AG04450 (cell line): Measurements from ENCODE around the gene TOX2. TPM values are rescaled to one million over a fixed set of nuclear protein-coding genes. Genes with fewer than 3 reads are reported as not detected.

Experiments used
- CTCF ChIA-PET: fragments of 300-600, 350-600 bp; formaldehyde crosslinking; extraction: SDS; loops from one replicate; lab custom pipeline; 2022; ENCODE audit warnings: antibody characterized with exemption, inconsistent platforms; lab: Charles Lee
- POLR2A ChIA-PET: fragments of 350-600 bp; formaldehyde crosslinking; extraction: SDS; loops from one replicate; lab custom pipeline; 2021; ENCODE audit warnings: antibody characterized with exemption, inconsistent platforms; lab: Yijun Ruan, JAX
- DNase-seq: peaks from one replicate; pipeline ENCODE4 v3.0.0-alpha.2; 2011; ENCODE audit warnings: low read depth, low spot score
- H3K27ac ChIP-seq: one replicate; pipeline ENCODE4 v1.5.1; 2012; ENCODE audit warnings: low read depth, low read length, control low read depth
- H3K27me3 ChIP-seq: one replicate; pipeline ENCODE4 v1.6.0; 2012; ENCODE audit warnings: low read length; ENCODE audit not compliant: control insufficient read depth, insufficient read depth
- H3K4me3 ChIP-seq: 2 replicates; pipeline ENCODE4 v1.5.1; 2011; ENCODE audit warnings: mild to moderate bottlenecking, low read depth, low read length, control low read depth
- H3K9me3 ChIP-seq: 2 replicates; pipeline ENCODE4 v1.5.1; 2012; ENCODE audit warnings: low read length; ENCODE audit not compliant: control insufficient read depth, insufficient read depth
- polyA plus RNA-seq: library from polyadenylated mRNA; depleted of rRNA; stranded (reverse); fragments of >200 nt; gene quantifications from 2 replicates; pipeline ENCODE4 v1.2.3, GENCODE V29; 2011
- TF ChIP-seq, protein P1 (sequence below): IDR thresholded peaks from 2 replicates; pipeline ENCODE4 v1.5.1; 2011; ENCODE audit warnings: low read depth, low read length, control low read depth, inconsistent platforms

TOX2 gene
- polyA plus RNA-seq, 1 experiment = 10.6 TPM

- CTCF ChIA-PET = interaction anchor here (0.8 to 1.2 kb wide), 2 partner anchors 15 to 81 kb away, joined by 3 to 4 read pairs; no protein-coding TSS in a partner anchor
Observed at GRCh38 chr20:43999848-44000247, 85.2 kb downstream of the TOX2 start.

DNA sequence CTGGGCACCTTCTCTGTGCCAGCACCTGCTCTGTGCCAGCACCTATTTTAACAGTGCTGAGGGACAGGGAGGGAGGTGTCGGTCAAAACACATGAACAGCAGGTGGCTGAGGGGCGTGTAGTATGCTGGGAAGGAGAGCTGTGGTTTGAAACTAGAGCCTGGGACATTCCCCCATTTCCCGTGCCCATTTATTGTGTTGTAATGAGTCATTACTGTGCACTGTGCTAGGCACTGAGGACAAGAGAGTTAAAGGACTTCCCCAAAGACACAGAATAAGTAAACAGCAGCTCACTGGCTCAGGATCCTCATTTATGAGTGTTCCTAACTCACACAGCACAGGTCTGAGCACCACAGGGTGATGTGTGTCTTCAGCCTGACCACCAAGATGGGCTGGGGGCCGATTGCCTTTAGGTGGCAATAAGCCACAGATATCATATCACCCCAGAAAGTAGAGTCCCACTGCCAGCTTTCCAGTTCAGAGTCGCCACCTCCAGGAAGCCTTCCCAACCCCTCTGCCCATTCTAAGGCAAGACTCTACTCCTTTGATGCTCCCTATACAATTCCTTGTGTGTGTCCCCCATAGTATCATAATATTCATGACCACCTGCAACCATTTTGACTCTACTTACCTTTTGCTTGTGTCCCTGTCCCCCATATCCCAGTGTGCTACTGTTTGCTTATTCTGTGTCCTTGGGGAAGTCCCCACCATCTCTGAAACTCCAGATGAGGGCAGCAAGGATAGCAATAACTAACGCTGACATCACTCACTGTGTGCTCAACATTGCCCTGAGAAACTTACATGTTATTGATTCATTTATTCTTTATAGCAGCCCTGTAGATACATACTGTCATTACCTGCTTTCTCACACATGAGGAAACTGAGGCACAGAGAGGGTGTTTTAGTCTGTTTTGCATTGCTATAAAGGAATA is 87.3 kb downstream of the TOX2 start:
- Histone ChIP-seq H3K4me3 (no peak overlapping the region), H3K9me3 (no peaks in the 10 kb centered on the region), H3K27ac (no peak overlapping the region), H3K27me3 (no peaks in the 10 kb centered on the region)
- POLR2A ChIA-PET = no interaction called here
- no peak for DNase-seq
- TF ChIP-seq, protein P1, sequence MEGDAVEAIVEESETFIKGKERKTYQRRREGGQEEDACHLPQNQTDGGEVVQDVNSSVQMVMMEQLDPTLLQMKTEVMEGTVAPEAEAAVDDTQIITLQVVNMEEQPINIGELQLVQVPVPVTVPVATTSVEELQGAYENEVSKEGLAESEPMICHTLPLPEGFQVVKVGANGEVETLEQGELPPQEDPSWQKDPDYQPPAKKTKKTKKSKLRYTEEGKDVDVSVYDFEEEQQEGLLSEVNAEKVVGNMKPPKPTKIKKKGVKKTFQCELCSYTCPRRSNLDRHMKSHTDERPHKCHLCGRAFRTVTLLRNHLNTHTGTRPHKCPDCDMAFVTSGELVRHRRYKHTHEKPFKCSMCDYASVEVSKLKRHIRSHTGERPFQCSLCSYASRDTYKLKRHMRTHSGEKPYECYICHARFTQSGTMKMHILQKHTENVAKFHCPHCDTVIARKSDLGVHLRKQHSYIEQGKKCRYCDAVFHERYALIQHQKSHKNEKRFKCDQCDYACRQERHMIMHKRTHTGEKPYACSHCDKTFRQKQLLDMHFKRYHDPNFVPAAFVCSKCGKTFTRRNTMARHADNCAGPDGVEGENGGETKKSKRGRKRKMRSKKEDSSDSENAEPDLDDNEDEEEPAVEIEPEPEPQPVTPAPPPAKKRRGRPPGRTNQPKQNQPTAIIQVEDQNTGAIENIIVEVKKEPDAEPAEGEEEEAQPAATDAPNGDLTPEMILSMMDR = no peak
- CTCF ChIA-PET = no interaction called here

More at GRCh38 chr20:43999848-44000247, 85.2 kb downstream of the TOX2 start:
- TF ChIP-seq, protein P1 = no peak
- Histone ChIP-seq H3K4me3 (no peak overlapping the region), H3K27ac (no peak overlapping the region), H3K9me3 (no peaks in the 10 kb centered on the region), H3K27me3 (no peaks in the 10 kb centered on the region)
- DNase-seq = no peak
- POLR2A ChIA-PET = no interaction called here

DNA sequence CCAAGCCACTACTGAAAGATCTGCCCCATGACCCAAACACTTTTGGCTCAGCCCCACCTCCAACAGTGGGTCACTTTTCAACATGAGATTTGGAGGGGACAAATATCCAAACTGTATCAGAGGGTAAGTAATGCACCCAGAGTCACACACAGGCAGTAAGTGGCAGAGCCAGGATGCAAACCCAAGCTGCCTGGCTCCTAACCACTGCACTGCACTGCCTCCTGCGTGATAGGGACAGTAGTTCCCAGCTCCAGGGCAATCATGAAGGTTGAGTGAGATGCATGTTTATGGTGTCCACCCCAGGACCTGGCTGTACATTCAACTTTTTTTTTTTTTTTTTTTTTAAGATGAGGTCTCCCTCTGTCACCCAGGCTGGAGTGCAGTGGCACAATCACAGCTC is 88.2 kb downstream of the TOX2 start:
- CTCF ChIA-PET = interaction anchor here (0.6 kb wide), 1 partner anchor 157 kb away, joined by 3 read pairs; no protein-coding TSS in a partner anchor
- TF ChIP-seq, protein P1 = no peak

GRCh38 chr20:44003609-44004008 is 89.0 kb downstream of the TOX2 start:
- Histone ChIP-seq H3K4me3 (no peak overlapping the region), H3K9me3 (no peaks in the 10 kb centered on the region), H3K27me3 (no peaks in the 10 kb centered on the region), H3K27ac (no peak overlapping the region)
- TF ChIP-seq, protein P1 = no peak
- POLR2A ChIA-PET = interaction anchor here (0.6 kb wide), 1 partner anchor 48 kb away, joined by 6 read pairs; no protein-coding TSS in a partner anchor
- no peak for DNase-seq
- CTCF ChIA-PET = no interaction called here

More for the DNA sequence above, 88.2 kb downstream of the TOX2 start:
- Histone ChIP-seq H3K27me3 (no peaks in the 10 kb centered on the region), H3K4me3 (no peak overlapping the region), H3K9me3 (no peaks in the 10 kb centered on the region), H3K27ac (no peak overlapping the region)
- POLR2A ChIA-PET = interaction anchor here (0.6 kb wide), 1 partner anchor 49 kb away, joined by 6 read pairs; no protein-coding TSS in a partner anchor
- no peak for DNase-seq
